Naive thymus-derived CD4-positive, alpha-beta T cell (primary cell): Measurements from ENCODE around the gene NOD1. TPM values are rescaled to one million over a fixed set of nuclear protein-coding genes. Genes with fewer than 3 reads are reported as not detected.
"Not testable (repeated sequence)": the region's sequence is repeated elsewhere in the genome, so short reads cannot be mapped to it uniquely, and the experiment has no call there.

ENCODE experiments used
- ATAC-seq: fragments of 150-1000 bp; cut with Tn5 transposase; 2 replicates; pipeline ENCODE4 v1.10.0; 2021; ENCODE audit warnings: mild to moderate bottlenecking, moderate library complexity
- CTCF ChIA-PET: fragments of 350-600 bp; sonication (Branson Sonifier 250); formaldehyde crosslinking; loops from one replicate; lab custom pipeline; 2021; ENCODE audit warnings: antibody characterized with exemption; lab: Charles Lee
- POLR2A ChIA-PET: fragments of 350-600 bp; sonication (Branson Sonifier 250); formaldehyde crosslinking; loops from one replicate; lab custom pipeline; 2021; ENCODE audit warnings: antibody characterized with exemption, inconsistent platforms; lab: Charles Lee
- DNase-seq, 9 donors: peaks; one replicate each; pipeline versions ENCODE4 v3.0.0 to v3.0.0-alpha.2; 2020 to 2022; ENCODE audit warnings: mixed read lengths in 1 of 9
- H3K27ac ChIP-seq: one replicate; pipeline ENCODE4 v1.7.0; 2013; ENCODE audit warnings: mild to moderate bottlenecking, low read depth, low read length, moderate library complexity
- H3K27me3 ChIP-seq, 2 donors: one replicate each; pipeline ENCODE4 v1.7.0; 2013; ENCODE audit warnings: low read length in 2 of 2, mild to moderate bottlenecking in 2 of 2, moderate library complexity in 2 of 2; ENCODE audit not compliant: control insufficient read depth in 2 of 2, insufficient read depth in 2 of 2
- H3K36me3 ChIP-seq, 3 experiments: 1 replicate in 2 of 3; 2 replicates in 1 of 3; pipeline ENCODE4 v1.7.0; 2013; ENCODE audit warnings: low read length in 3 of 3, mild to moderate bottlenecking in 3 of 3, moderate library complexity in 1 of 3; ENCODE audit not compliant: insufficient read depth in 3 of 3, control insufficient read depth in 2 of 3
- H3K4me1 ChIP-seq, 2 donors: one replicate each; pipeline ENCODE4 v1.7.0; 2013; ENCODE audit warnings: low read length in 2 of 2, mild to moderate bottlenecking in 2 of 2, moderate library complexity in 1 of 2; ENCODE audit not compliant: control insufficient read depth in 2 of 2, insufficient read depth in 2 of 2
- H3K4me3 ChIP-seq: 2 replicates; pipeline ENCODE4 v1.7.0; 2013; ENCODE audit warnings: mild to moderate bottlenecking, low read length
- H3K9me3 ChIP-seq, 3 experiments: 1 replicate in 2 of 3; 2 replicates in 1 of 3; pipeline ENCODE4 v1.7.0; 2013; ENCODE audit warnings: low read length in 3 of 3; ENCODE audit not compliant: control insufficient read depth in 2 of 3
- H3K27ac Mint-ChIP-seq, 9 donors: one replicate each; pipeline ENCODE4 v1.8.0; 2020 to 2022; ENCODE audit warnings: mixed read lengths in 9 of 9, mild to moderate bottlenecking in 8 of 9, moderate library complexity in 5 of 9, inconsistent platforms in 2 of 9
- H3K27me3 Mint-ChIP-seq, 5 donors: one replicate each; pipeline ENCODE4 v1.8.0; 2021 to 2022; ENCODE audit warnings: mixed read lengths in 5 of 5, mild to moderate bottlenecking in 1 of 5
- H3K36me3 Mint-ChIP-seq, 5 donors: one replicate each; pipeline ENCODE4 v1.8.0; 2020 to 2022; ENCODE audit warnings: mixed read lengths in 5 of 5, mild to moderate bottlenecking in 3 of 5, inconsistent platforms in 1 of 5
- H3K4me1 Mint-ChIP-seq, 7 donors: one replicate each; pipeline ENCODE4 v1.8.0; 2020 to 2022; ENCODE audit warnings: mixed read lengths in 7 of 7, mild to moderate bottlenecking in 3 of 7, inconsistent platforms in 1 of 7
- H3K4me3 Mint-ChIP-seq, 10 donors: one replicate each; pipeline ENCODE4 v1.8.0; 2020 to 2022; ENCODE audit warnings: mild to moderate bottlenecking in 10 of 10, mixed read lengths in 10 of 10, moderate library complexity in 6 of 10, inconsistent platforms in 2 of 10
- H3K9me3 Mint-ChIP-seq, 11 donors: one replicate each; pipeline ENCODE4 v1.8.0; 2020 to 2022; ENCODE audit warnings: mixed read lengths in 11 of 11, mild to moderate bottlenecking in 4 of 11, inconsistent platforms in 1 of 11, moderate library complexity in 1 of 11
- intact Hi-C, 2 donors: fragments of 100-400 bp; cut with micrococcal nuclease; formaldehyde crosslinking; loops; one replicate each; pipeline ENCODE4 v1.15.1; 2023
- polyA plus RNA-seq, 2 donors: library from polyadenylated mRNA; unstranded; fragments of 300-500 nt; fragmentation: Illumina TruSeq; gene quantifications; one replicate each; pipeline ENCODE4 v1.2.3, GENCODE V29; 2021
- total RNA-seq, 6 experiments: library from RNA in 5 of 6; stranded (reverse) in 5 of 6; gene quantifications; 1 replicate in 5 of 6; 2 replicates in 1 of 6; pipeline ENCODE4 v1.2.3 and lab custom pipeline; 2021 to 2026

NOD1 gene
- total and polyA plus RNA-seq, 7 experiments from 2014 or later: 6.1 to 24.6 (median 18.7) TPM

DNA sequence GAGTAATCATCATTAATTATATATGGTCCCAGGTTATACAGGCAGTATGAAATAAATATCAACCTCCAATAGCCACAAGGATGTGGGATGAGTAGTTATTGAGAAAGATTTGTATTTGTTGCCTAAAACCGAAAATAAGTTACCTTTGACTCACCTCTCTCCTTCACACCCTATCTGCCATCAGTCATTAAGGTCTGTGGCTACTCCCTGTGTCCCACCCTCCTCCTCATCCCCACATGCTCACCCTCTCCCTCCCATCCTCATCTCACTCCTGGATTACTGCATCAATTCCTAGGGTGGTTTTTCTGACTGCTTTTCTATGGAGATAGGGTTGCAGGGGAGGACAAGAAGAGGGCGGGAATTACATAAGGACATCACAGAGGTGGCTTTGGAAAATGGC is 35.2 kb upstream of the NOD1 start:
- peaks cover 0 to 4% (median 0%) of the 10 kb centered on the region in 7 donors for H3K4me1 Mint-ChIP-seq
- intact Hi-C loops: no loop called here
- CTCF ChIA-PET: no interaction called here
- H3K27me3 Mint-ChIP-seq: no peaks in the 10 kb centered on the region
- H3K36me3 ChIP-seq: no peaks in the 10 kb centered on the region
- POLR2A ChIA-PET: no interaction called here
- no peak overlapping the region for H3K27ac Mint-ChIP-seq
- H3K4me3 ChIP-seq: no peak overlapping the region
- H3K4me1 ChIP-seq: no peaks in the 10 kb centered on the region
- no peaks in the 10 kb centered on the region for H3K9me3 Mint-ChIP-seq
- no peaks in the 10 kb centered on the region for H3K27me3 ChIP-seq
- no peak overlapping the region for H3K27ac ChIP-seq
- H3K36me3 Mint-ChIP-seq: no peaks in the 10 kb centered on the region
- ATAC-seq (no peak), DNase-seq (no peak)
- H3K4me3 Mint-ChIP-seq: no peak overlapping the region
- no peaks in the 10 kb centered on the region for H3K9me3 ChIP-seq

DNA sequence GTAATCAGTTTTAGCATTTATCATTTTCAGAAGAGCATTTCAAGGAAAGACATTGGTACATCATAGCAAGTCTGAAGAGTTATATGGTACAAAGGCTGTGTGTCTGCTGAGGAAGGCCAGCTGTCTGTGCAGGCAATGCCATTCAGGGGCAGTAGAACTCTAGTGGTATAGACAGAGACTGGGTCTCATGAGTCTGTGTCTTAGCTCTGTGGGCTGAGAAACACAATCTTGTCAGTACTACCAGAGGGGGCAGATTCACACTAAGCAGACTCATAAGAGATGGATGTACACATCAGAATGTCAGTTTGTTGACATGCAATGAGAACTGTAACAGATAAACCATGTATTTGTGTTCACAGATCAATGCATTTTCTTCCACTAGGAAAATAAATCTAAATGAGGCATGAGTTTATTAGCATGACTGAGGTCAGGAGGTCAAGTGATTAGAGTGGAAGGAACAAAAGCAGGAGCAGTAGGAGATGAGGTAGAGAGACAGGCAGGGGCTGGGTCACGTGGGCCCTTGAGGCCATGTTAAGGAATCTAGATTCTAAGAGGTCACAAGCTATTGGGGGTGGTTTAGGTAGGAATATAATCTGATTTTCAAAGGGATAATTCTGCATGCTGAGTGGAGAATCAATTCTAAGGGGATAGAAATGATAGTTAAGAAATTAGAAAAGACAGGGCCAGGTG is 33.5 kb upstream of the NOD1 start:
- Histone ChIP-seq H3K4me1 (no peaks in the 10 kb centered on the region), H3K27ac (no peak overlapping the region), H3K9me3 (no peaks in the 10 kb centered on the region), H3K4me3 (no peak overlapping the region), H3K27me3 (no peaks in the 10 kb centered on the region), H3K36me3 (no peaks in the 10 kb centered on the region)
- H3K36me3 Mint-ChIP-seq: peaks cover 0 to 3% (median 0%) of the 10 kb centered on the region in 5 donors
- H3K4me1 Mint-ChIP-seq: peaks cover 0 to 4% (median 0%) of the 10 kb centered on the region in 7 donors
- intact Hi-C loops: no loop called here
- no peak for DNase-seq
- H3K9me3 Mint-ChIP-seq: peaks cover 0 to 3% (median 0%) of the 10 kb centered on the region in 11 donors
- H3K27ac Mint-ChIP-seq: peak overlapping the region in 1 of 9 donors; percentile 21
- POLR2A ChIA-PET: no interaction called here
- no peak for ATAC-seq
- no peak overlapping the region for H3K4me3 Mint-ChIP-seq
- no peaks in the 10 kb centered on the region for H3K27me3 Mint-ChIP-seq
- CTCF ChIA-PET: interaction anchor here (1.3 kb wide), 1 partner anchor 34 kb away, joined by 4 read pairs; the partner anchor contains the start of gene NOD1

DNA sequence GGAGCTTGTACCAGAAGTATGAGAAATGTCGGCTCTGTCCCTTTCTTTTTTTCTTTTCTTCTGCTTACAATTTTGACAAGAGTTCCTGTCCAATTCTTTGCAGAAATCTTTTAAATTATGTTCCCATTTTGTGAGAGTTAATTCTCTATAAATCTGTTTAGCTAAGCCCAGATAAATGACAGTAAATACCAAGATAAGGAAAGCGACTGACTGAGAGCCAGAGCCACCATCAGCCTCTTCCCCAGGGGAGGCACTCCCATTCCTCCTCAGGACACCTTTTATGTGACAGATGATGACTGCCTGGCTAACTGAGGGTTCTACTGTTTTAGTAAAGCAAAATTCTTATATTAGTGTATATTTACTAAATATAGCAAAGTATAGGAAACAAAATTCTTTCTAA is 32.9 kb upstream of the NOD1 start:
- Histone ChIP-seq H3K36me3 (no peaks in the 10 kb centered on the region), H3K27me3 (no peaks in the 10 kb centered on the region), H3K4me1 (no peaks in the 10 kb centered on the region), H3K27ac (no peak overlapping the region), H3K4me3 (no peak overlapping the region), H3K9me3 (no peaks in the 10 kb centered on the region)
- H3K27ac Mint-ChIP-seq: peak overlapping the region in 1 of 9 donors; percentile 28
- peaks cover 0 to 4% (median 0%) of the 10 kb centered on the region in 7 donors for H3K4me1 Mint-ChIP-seq
- H3K9me3 Mint-ChIP-seq: peaks cover 0 to 5% (median 0%) of the 10 kb centered on the region in 11 donors
- no peak overlapping the region for H3K4me3 Mint-ChIP-seq
- peaks cover 0 to 3% (median 0%) of the 10 kb centered on the region in 5 donors for H3K36me3 Mint-ChIP-seq
- DNase-seq (no peak), ATAC-seq (no peak)
- POLR2A ChIA-PET: no interaction called here
- CTCF ChIA-PET: interaction anchor here (0.9 to 1.3 kb wide), 3 partner anchors 17 to 233 kb away, joined by 3 to 4 read pairs (median 4); partner anchors contain the start of gene NOD1
- intact Hi-C loops: no loop called here
- H3K27me3 Mint-ChIP-seq: no peaks in the 10 kb centered on the region

DNA sequence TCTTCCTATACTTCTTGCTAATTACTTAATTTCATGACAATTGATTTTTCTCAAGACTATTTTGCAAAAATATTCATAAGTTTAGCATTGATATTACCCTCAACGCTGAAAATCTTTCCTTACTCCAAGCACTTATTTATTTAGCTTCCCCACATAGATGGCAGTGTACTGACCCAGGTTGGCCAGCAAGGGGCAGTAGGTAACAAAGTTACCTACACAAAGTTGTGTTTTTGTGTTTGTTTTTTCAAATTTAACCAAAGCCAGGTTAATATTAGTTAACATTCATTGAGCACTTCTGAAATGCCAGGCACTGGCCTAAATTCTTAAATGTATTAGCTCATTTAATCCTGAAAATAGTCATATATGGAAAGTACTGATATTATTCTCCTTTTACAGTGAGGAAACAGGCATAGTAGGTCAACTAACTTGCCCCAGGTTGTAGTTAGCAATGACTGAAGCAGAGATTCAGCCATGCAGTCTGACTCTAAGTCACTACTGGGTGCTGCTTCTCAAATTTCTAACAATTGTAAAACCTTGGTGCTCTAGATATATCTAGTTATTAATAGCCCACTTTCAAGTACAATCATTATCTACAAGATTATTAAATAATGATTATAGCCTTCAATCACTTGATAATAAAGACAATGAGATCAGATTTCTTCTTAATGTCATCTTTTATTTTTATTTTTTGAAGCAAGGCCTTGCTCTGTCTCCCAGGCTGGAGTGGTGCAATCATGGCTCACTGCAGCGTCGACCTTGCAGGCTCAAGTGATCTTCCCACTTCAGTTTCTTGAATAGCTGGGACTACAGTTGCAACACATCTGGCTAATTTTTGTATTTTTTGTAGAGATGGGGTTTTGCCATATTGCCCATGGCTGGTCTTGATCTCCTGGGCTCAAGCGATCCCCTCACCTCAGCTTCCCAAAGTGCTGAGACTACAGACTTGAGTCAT is 31.8 kb upstream of the NOD1 start:
- ATAC-seq: peak; percentile 78
- POLR2A ChIA-PET: no interaction called here

DNA sequence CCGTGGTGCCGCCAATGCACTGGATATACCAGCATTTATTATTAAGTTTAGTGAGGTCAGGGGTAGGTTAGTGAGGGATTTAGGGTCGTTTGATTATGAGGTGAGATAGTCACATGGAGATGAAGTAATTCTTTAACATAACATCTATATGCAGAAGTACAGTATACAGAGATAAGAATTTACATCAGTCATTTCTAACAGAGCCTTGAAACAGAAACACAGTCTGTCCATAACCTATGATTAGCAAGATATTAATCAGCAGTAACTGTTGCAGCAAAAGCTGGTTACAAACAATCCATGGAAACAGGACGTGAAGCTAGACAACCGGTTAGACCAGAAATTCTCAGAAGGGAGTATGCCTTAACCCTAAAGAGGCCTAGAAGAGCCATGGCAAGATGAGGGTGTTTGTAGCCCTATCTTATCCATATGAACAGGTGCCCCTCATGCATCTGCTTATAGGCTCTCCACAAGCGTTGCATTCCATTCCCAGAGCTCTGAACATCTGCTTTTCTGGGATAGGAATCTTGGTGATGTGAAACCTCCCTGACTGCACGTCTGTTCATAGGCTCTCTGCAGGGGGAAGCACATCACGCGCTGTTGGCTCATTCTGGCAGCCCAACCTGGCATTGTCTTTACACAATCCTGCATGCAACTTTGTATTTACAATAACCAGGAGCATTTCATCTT is 30.7 kb upstream of the NOD1 start:
- H3K9me3 Mint-ChIP-seq, H3K9me3 ChIP-seq, H3K36me3 ChIP-seq, H3K4me3 Mint-ChIP-seq, CTCF ChIA-PET, DNase-seq, H3K4me3 ChIP-seq, H3K27ac ChIP-seq, H3K36me3 Mint-ChIP-seq, ATAC-seq, POLR2A ChIA-PET, H3K27me3 Mint-ChIP-seq, H3K4me1 ChIP-seq, H3K27me3 ChIP-seq: not testable (repeated sequence)
- H3K27ac Mint-ChIP-seq: peak overlapping the region in 1 of 9 donors; percentile 36
- intact Hi-C loops: loop anchor here in 1 of 2 donors (10.0 kb wide), 1 partner anchor 375 kb away; the partner anchor contains the start of gene MTURN
- H3K4me1 Mint-ChIP-seq: peaks cover 2 to 13% (median 10%) of the 10 kb centered on the region in 7 donors

More for the DNA sequence above, 31.8 kb upstream of the NOD1 start:
- peaks cover 0 to 7% (median 6%) of the 10 kb centered on the region in 7 donors for H3K4me1 Mint-ChIP-seq
- Histone ChIP-seq H3K27me3 (no peaks in the 10 kb centered on the region), H3K4me1 (no peaks in the 10 kb centered on the region), H3K36me3 (no peaks in the 10 kb centered on the region), H3K27ac (no peak overlapping the region), H3K4me3 (no peak overlapping the region), H3K9me3 (no peaks in the 10 kb centered on the region)
- H3K36me3 Mint-ChIP-seq: peaks cover 0 to 3% (median 0%) of the 10 kb centered on the region in 5 donors
- no peak overlapping the region for H3K4me3 Mint-ChIP-seq
- CTCF ChIA-PET: interaction anchor here (0.7 to 1.3 kb wide), 7 partner anchors 18 to 262 kb away, joined by 3 to 5 read pairs (median 3); partner anchors contain the start of gene NOD1
- no peaks in the 10 kb centered on the region for H3K27me3 Mint-ChIP-seq
- DNase-seq: peak in 4 of 9 donors; percentile 14 to 29 (median 25)
- H3K9me3 Mint-ChIP-seq: peaks cover 0 to 5% (median 0%) of the 10 kb centered on the region in 11 donors
- H3K27ac Mint-ChIP-seq: no peak overlapping the region
- intact Hi-C loops: loop anchor here (1.0 kb wide), 2 partner anchors 54 to 230 kb away; no protein-coding TSS in a partner anchor

DNA sequence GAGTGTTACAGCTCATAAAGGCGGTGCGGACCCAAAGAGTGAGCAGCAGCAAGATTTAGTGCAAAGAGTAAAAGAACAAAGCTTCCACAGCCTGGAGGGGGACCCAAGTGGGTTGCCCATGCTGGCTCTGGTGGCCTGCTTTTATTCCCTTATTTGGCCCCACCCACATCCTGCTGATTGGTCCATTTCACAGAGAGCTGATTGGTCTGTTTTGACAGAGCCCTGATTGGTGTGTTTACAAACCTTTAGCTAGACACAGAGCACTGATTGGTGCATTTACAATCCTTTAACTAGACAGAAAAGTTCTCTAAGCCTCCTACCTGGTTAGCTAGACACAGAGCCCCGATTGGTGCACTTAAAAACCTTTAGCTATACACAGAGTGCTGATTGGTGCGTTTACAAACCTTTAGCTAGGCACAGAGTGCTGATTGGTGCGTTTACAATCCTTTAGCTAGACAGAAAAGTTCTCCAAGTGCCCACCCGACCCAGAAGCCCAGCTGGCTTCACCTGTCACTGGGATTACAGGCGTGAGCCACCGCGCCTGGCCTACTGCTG is 28.8 kb upstream of the NOD1 start:
- Mint-ChIP-seq H3K27ac (peak overlapping the region in 1 of 9 donors; percentile 57), H3K4me3 (peak overlapping the region in 3 of 10 donors; percentile 10 to 79 (median 35)), H3K36me3 (peaks cover 0 to 11% (median 0%) of the 10 kb centered on the region in 5 donors), H3K4me1 (peaks cover 15 to 30% (median 27%) of the 10 kb centered on the region in 7 donors)
- H3K4me1 ChIP-seq: peaks cover 12% of the 10 kb centered on the region in 2 donors
- H3K9me3 ChIP-seq, POLR2A ChIA-PET, H3K27me3 ChIP-seq, H3K9me3 Mint-ChIP-seq, ATAC-seq, H3K4me3 ChIP-seq, H3K27me3 Mint-ChIP-seq, H3K27ac ChIP-seq, DNase-seq, H3K36me3 ChIP-seq: not testable (repeated sequence)
- CTCF ChIA-PET: interaction anchor here (0.8 to 1.5 kb wide), 3 partner anchors 57 to 233 kb away, joined by 3 to 6 read pairs (median 6); no protein-coding TSS in a partner anchor
- intact Hi-C loops: loop anchor here in 1 of 2 donors (10.0 kb wide), 1 partner anchor 373 kb away; the partner anchor contains the start of gene MTURN
